ENCODE measurements around the gene NPAS4.
"Not testable (repeated sequence)": the region's sequence is repeated elsewhere in the genome, so short reads cannot be mapped to it uniquely, and the experiment has no call there.

The NPAS4 gene

GRCh38 chr11:66454247-66454646 is 33.4 kb downstream of the NPAS4 start:
- no peak for DNase-seq (ENCODE audit: low read depth in 2 of 2)

- no peak for DNase-seq (ENCODE audit: low read depth in 2 of 2)
Measured at GRCh38 chr11:66454828-66455227, 34.0 kb downstream of the NPAS4 start.

- no peak for DNase-seq (ENCODE audit: low read depth in 2 of 2)
Measured at GRCh38 chr11:66457826-66458225, 37.0 kb downstream of the NPAS4 start.

- DNase-seq (ENCODE audit: low read depth in 2 of 2) = no peak
Measured at GRCh38 chr11:66459138-66459778, 38.4 kb downstream of the NPAS4 start.

- no peak for DNase-seq (ENCODE audit: low read depth in 2 of 2)
Measured at GRCh38 chr11:66462010-66462409, 41.2 kb downstream of the NPAS4 start.

- DNase-seq (ENCODE audit: low read depth in 2 of 2) = no peak
Measured at GRCh38 chr11:66462911-66463310, 42.1 kb downstream of the NPAS4 start.

- not testable (repeated sequence) for DNase-seq (ENCODE audit: low read depth in 2 of 2)
Measured at GRCh38 chr11:66464116-66464515, 43.3 kb downstream of the NPAS4 start.

- DNase-seq (ENCODE audit: low read depth in 2 of 2) = no peak
Measured at GRCh38 chr11:66464916-66465315, 44.1 kb downstream of the NPAS4 start.

- DNase-seq (ENCODE audit: low read depth in 2 of 2) = no peak
Measured at GRCh38 chr11:66465373-66466224, 44.8 kb downstream of the NPAS4 start.

- peak; percentile 96 to 98 for DNase-seq (ENCODE audit: low read depth in 2 of 2)
Measured at GRCh38 chr11:66466225-66467033, 45.6 kb downstream of the NPAS4 start, which contains the start of gene PELI3. TSS of gene PELI3 (plus strand) at chr11:66466905. CDS start at chr11:66468129, 1,224 bp downstream.

GRCh38 chr11:66467034-66467659 is 46.3 kb downstream of the NPAS4 start:
- DNase-seq (ENCODE audit: low read depth in 2 of 2) = no peak

GRCh38 chr11:66467756-66468155 is 46.9 kb downstream of the NPAS4 start:
- no peak for DNase-seq (ENCODE audit: low read depth in 2 of 2)

- no peak for DNase-seq (ENCODE audit: low read depth in 2 of 2)
Measured at GRCh38 chr11:66468691-66469090, 47.9 kb downstream of the NPAS4 start.

GRCh38 chr11:66469441-66469840 is 48.6 kb downstream of the NPAS4 start:
- no peak for DNase-seq (ENCODE audit: low read depth in 2 of 2)

GRCh38 chr11:66470015-66470414 is 49.2 kb downstream of the NPAS4 start:
- DNase-seq (ENCODE audit: low read depth in 2 of 2) = no peak

GRCh38 chr11:66471142-66471541 is 50.3 kb downstream of the NPAS4 start:
- no peak for DNase-seq (ENCODE audit: low read depth in 2 of 2)

GRCh38 chr11:66472054-66472453 is 51.2 kb downstream of the NPAS4 start:
- no peak for DNase-seq (ENCODE audit: low read depth in 2 of 2)

- DNase-seq (ENCODE audit: low read depth in 2 of 2) = no peak
Measured at GRCh38 chr11:66473167-66473566, 52.3 kb downstream of the NPAS4 start.

- no peak for DNase-seq (ENCODE audit: low read depth in 2 of 2)
Measured at GRCh38 chr11:66473608-66474515, 53.0 kb downstream of the NPAS4 start.

- DNase-seq (ENCODE audit: low read depth in 2 of 2) = no peak
Measured at GRCh38 chr11:66475349-66476172, 54.7 kb downstream of the NPAS4 start.
